Stimulated activated naive CD4-positive, alpha-beta T cell (primary cell): Measurements from ENCODE around the gene SLIT1.

Experiments used
- DNase-seq, 6 experiments: peaks; one replicate each; lab custom pipeline; 2025; lab: John Stamatoyannopoulos, UW

Gene SLIT1

DNA sequence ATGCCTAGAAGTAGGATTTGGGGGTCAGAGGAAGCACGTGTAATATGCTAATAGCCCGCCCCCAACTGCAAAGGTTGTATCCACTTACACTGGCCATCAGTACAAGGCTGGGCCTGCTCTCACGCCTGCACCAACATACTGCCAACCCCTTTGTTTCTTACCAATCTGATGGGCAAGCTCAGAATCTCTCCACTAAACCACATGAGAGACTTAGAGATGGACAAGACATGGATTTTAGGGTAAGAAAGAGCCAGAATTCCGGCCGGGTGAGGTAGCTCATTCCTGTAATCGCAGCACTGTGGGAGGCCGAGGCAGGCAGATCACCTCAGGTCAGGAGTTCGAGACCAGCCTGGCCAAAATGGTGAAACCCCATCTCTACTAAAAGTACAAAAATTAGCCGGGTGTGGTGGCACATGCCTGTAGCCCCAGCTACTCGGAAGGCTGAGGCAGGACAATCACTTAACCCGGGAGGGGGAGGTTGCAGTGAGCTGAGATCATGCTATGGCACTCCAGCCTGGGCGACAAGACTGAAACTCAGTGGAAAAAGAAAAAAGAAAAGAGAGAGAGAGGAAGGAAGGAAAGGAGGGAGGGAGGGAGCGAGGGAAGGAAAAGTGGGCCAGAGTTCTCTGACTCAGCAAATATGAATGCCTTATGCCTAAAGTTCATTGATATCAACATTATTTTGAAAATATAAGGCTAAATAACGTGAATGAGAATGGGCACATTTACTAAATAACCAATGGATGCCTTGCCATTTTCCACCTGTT lies 162.2 kb downstream of the SLIT1 start:
- no peak for DNase-seq

DNA sequence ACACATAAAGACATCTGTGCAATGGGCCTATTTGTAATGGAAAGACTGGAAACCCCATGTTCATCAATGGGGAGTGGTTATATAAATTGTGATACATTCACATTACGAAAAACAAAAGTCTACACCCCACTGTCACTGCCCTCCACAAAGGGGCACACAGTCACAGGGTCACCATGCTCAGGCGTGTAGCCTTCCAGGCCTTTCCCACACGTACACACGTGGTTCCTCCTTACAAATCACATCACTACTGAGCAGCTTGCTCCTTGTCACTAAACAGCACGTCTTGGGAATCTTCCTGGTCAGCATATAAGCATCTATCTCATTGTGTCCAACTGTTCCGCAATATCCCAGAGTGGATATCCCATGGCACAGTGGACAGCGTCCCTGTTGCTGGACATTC lies 163.1 kb downstream of the SLIT1 start:
- DNase-seq: no peak

DNA sequence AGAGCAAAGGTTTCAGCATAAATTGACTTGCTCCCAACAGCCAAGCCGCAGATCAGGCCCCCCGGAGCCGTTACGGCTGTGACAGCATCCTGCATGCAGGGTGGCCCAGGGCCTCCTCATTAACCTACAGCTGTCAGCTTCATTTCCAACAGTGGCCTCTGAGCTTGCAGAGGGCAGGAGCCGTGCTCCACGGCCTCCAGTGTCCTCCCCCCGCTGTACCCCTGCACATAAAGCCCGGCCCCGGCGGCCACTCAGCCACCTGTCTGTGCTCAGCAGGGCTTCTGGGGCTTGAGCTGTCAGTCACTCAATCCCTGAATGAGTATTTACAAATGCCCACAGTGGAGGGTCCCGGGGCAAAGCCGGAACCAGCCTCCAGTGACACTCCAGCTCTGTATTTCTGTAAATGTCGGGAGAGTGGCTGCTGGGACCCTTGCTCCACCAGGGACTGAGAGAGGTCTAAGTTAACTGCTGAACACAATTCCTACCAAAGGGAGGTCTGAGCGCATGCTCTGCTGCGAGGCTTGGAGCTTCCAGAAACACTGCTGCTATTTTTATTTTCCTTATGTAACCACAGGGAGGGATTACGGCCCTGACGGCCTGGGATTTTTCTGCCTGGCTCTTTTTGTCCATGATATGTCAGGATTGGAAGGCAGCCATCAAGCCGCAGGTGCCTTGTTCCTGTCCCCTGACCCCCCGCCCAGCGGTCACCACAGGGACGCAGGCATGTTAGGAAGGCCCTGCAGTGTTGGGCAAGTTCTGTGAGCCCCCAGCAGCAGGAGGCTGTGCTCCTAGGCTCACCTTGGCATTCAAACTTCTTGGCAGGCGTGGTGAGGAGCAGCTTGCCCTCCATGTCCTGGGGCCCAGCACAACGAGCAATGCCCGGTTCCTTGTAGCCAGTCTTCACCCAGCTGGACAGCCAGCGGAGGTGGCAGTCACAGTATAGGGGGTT lies 165.0 kb downstream of the SLIT1 start:
- DNase-seq: no peak

DNA sequence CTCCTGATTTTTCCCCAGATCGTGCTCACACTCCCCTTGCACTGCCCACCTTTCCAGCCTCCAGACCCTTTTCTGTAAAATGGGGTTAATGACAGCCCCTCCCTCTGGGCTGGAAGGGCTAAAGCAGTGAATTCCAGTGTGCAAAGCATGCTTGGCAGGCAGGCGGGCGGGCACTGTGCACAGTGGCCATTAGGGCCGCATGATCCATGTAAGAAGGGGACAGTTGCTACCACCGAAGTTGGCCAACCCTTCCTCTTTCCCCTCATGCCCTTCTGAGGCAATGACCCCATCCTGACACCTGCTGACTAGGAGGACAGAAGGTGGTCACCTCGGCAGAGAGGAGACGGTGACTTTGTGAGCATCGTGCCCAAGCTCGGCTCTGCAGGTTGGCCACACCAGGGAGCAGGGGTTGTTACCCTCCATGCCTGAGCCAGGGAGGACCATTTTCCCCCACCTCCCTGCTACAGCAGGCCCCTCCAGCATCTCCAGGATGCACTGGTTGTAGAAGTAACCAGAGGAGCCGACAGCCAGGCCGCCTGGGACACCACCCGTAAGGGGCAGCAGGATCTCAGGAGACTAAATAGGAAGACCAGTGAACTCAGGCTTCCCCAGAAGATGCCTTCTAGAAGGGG lies 166.4 kb downstream of the SLIT1 start:
- no peak for DNase-seq

DNA sequence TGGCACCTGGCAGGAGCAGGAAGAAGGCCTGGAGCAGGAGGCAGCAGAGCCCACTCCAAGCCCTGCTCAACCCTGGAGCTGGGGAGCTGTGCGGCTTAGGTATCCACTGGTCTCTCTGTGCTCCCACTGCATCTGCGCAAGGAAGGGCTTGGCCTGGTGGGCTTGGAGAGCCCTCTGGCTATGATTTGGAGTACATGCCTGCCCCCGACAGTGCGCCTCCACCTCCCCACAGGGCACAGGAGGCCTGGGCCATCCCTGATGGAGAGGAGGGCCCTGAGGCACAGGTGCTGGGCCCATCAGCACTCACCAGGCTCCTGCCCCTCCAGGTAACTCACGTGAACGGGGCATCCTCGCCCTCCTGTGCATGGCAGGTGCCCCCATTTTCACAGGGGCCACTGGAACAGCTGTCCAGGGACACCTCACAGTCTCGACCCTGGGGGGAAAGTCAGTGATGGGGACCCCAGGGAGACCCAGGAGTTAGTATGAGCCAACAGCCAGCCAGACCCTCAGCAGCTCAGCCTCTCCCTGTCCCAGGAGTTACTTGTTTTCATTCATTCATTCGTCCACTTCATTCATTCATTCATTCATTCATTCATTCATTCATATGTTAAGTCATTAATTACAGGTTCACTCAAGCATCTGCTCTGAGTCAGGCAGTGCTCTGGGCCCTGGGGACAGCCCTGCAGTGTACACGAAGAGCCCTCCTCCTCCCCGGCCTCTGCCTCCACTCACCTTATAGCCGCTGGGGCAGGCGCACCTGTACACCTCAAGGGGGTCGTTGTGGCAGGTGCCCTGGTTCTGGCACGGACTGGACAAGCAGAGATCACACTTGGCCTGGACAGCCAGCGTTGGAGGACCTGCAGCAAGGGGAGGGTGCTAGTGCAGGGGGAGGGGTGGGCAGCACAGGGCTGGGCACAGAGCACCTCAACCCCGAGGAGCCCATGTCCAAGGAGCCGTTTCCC lies 167.2 kb downstream of the SLIT1 start:
- DNase-seq: no peak

DNA sequence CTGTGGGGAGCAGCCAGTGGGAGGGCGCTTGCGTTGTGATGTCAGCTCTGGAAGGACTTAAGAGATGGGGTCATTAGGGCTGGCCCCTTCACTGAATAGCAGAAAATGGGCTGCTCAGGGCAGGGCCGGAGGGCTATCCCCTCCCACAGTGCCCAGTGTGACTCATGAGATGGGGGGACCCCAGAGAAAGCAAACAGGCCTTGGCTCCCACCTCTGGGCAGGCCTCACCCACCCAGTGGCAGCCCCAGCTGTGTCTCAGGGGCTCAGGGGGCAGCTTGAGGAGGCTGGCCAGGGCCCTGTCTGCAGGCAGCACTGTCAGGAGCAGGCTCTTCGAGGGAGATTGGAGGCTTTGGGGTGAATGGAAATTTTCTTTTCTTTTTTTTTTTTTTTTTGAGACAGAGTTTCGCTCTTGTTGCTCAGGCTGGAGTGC lies 168.3 kb downstream of the SLIT1 start:
- no peak for DNase-seq

DNA sequence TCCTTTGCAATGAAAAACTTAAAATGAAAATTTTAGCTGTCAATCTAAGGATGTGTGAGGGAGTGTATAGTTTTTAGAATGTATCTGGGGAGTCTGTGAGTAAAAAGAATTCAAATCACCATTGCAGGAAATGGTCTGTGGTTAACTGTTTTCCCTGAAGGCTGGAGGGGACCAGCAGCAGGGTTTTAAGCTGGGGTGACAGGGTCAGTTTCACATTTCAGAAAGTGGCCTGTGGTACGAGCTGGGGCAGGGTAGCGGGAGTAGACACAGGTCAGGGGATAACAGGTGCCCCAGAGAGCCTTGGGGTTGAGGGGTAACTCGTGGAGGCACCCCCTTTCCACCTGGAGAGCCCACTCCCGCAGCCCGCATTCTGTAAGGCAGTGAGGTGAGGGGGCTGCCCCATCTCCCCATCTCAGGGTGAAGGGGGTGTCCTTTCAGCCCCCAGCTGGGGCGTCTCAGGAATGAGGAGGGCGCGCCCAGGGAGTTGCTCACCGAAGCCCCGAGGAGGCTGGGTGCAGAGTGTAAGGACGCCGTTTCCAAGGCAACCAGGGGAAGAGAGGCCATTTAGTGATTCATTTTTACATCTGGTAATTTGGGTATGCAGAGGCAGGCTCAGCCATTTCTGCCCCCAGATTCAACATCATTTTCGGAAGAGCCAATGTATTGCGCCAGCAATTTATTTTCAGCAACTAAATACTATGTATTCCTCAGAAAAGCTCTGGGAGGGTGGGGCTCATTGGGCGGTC lies 168.9 kb downstream of the SLIT1 start:
- no peak for DNase-seq

DNA sequence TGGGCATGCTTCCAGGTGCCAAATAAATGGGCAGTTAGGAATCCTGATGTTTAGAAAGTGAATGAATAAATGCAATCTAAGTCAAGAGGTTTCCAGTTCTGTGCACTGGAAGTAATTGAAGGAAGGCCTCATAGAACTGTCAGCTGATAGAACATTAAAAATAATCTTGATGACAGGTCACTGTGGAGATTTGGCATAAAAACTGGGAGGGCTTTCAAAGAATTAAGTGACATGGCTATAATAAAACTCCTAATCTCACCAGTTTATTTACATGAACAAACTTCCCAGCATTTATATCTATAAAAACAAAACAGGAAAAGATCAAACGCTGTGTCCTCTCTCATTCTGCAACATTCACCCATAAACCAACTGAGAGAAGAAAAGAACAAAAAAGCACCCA lies 170.5 kb downstream of the SLIT1 start:
- DNase-seq: no peak

DNA sequence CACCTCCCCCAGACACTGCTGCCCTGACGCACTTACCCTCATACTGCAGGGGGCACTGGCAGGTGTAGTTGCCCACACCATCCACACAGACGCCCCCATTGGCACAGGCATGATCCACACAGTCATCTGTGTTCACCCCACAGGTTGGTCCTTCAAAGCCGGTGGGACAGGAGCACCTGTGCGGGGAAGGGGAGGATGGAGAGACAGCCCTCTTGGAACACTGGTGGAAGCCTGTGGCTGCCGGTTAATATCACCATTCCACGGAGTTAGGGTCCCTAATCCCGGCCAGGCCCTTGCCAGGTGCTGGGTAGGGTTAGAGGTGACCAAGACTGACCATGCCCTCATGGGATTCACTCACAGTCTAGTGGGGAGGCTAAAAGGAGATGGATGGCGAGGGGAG lies 171.8 kb downstream of the SLIT1 start:
- DNase-seq: no peak

DNA sequence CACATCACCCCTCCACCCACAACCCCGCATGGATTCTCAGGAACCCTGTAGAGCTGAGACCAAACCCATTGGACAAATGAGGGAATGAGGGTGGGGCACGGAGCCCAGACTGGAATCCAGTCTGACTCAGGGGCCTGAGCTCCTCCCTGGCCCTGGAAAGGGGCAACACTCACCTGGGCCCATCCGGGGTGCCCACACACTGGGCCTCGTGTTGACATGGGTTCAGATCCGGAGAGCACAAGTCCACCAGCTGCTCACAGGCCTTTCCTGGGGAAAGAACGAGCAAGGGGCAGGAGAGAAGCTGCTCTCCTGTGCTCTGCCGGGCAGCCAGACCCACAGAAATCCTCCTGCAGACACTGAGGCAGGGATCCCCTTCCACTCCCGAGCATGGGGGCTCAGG lies 172.2 kb downstream of the SLIT1 start:
- no peak for DNase-seq

DNA sequence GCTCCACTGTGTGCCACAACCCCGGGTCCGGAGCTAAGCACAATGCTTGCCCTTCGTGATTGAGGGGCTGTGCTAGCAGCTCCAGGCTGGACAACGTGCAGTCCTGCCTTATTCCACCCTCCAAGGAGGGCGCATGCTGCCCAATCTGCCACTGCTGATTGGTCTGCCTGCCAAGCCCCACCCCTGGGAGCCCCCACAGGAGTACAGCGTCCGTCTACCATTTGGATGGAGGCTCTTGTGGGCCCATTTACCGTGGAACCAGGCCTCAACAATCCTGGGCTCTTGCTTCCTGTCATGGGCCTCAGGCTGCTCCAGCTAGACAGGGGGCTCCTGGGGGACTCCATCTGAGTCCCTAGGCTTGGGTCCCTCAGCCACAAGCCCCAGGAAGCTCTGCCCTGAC lies 173.3 kb downstream of the SLIT1 start:
- no peak for DNase-seq

DNA sequence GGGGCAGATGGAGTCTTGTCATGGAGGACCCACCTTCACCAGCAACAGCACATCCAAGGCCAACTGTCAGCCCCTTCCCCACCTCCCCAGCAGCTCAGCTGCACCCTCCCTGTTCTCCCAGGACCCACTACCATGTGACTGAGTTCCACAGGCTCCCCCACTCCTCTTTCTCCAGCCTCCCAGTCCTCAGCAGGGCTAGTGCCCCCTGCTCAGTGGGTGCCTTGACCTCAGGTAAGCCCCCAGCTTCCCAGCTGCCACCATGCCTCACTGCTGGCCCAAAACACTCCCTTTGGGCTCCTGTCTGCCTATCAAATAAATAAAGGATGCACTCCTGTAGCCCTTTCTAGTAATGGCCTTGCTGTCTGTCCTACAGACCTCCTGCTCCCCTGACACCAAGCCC lies 174.4 kb downstream of the SLIT1 start:
- no peak for DNase-seq

DNA sequence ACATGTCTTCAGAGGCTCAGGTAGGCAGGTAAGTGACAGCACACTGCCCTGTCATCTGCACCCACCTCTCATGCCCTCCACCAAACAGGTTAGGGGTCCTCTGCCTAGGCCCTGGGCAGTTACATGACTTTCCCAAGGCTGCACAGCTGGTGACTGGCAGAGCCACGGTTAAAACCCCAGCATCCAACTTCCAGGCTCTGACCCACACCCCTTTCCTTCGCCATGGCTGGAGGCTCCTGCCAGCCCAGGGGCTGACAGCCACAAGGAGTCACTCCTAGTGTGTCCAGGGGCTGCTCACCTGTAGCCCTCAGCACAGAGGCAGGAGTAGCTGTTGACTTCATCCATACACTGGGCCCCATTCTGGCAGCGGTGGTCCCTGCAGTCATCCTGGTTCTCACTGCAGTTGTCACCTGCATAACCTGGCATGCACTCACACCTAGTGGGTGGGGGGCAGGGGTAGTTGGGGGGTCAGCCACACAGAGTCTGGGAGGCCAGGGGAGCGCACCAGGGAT lies 175.0 kb downstream of the SLIT1 start:
- DNase-seq: no peak

DNA sequence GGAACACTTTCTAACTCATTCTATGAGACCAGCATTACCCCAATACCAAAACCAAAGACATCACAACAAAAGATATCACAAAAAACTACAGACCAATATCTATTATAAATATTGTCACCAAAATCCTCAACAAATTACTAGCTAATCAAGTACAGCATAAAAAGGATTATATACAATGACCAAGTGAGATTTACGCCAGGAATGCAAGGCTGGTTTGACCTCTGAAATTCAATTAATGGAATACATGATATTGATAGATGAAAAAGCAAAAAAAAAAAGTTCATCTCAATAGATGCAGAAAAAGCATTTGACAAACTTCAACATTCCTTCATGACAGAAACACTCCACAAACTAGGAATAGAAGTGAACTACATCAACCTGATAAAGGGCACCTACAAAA lies 178.3 kb downstream of the SLIT1 start:
- DNase-seq: no peak

DNA sequence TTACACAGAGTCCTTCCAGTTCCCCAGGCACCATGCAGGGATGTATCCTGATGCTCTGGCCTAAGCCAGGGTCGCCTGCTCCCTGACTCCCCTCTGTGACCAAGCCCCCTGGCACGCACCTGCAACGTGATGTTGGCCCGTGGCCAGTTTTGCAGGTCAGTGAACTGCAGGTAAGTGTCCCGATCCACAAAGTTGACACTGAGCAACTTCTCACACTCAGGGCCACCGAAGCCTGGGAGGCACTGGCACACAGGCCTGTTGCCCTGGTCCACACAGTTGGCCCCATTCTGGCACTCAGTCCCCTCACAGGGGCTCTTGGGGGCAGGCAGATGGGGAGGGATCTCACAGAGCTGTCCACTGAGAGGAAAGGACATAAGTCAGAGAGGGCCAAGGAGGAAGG lies 179.4 kb downstream of the SLIT1 start:
- no peak for DNase-seq

DNA sequence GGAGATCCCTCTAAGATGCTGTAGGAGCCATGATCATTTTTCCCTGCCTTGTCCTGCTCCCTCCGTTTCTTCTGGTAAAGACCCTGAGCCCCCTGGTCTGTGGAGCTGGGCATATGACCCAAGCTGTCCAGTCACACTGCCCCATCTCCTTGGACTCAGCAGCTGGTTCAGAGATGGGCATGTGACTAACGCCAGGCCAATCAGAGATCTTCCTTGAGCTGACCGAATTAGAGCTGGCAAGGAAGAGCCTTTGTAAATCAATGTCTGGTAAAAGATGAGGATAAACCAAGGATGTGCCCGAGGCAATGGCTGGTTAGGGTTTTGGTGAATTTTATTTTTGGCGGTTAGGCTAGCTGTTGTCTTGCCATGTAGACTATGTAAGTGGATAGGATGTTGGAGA lies 180.4 kb downstream of the SLIT1 start:
- DNase-seq: no peak

DNA sequence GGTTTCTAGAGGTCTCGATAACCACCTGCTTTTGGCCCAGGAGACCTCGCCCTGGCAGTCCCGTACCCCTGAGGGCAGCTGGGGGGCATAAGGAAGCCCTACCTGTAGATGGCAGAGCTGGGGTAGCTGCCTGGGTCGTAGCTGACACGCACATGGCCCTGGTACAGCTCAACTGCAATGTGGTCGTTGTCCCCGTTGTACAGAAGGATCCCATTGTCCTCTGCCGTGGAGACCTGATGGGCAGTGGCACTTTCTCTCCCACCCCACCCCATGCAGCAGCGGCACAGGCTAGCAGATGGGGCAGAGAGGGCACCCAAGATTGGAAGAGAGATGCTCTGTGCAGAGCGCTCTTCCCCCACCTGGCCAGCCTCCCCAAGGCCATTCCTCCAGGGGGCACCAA lies 181.2 kb downstream of the SLIT1 start:
- no peak for DNase-seq

DNA sequence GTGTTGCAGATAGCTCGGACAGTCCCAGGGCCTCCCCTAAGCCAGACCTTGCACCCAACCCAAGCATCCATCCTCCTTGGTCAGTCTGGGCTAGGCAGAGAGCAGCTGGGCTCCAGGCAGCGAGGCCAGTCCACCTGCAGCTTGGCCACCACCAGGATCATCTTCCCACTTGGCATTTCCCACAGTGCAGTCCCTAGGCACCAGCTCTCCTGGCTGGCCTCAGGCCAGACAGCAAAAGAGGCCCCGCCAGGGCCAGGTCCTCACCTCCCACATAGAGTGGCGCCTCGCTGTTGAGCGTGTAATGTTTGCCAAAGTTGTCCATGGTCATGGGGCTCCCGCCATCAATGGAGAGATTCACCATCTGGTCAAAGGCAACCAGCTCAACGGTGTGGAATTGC lies 182.0 kb downstream of the SLIT1 start:
- DNase-seq: no peak

DNA sequence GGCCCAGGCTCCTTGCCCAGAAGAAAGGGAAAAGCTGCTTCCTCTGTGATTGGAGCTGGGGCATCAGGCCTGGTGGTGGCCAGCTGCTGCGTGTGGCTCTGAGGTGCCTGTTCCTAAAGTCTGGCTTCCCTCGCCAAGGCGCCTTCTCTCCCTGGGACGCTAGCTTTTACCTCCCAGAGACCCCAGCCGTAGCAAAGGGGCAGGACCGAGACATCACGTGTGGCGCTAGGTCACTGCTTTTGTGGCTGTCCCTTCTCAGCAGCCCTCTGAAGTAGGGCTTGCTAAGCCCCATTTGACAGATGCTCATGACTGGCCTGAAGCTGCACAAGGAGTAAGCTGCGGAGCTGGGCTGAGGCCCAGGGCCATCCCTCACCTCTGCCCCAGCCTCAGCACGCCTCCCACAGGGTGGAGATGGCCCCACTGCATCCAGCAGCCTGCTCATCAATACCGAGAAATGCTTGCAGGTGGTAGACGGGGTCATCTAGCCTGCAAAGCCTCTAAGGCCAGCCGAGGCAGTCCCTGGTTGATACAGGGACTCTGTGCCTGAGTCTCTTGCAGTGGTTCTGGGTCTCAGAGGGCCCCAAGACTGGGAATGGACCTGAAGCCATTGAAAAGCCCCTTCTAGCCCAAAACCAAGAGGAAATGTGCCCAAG lies 182.5 kb downstream of the SLIT1 start:
- DNase-seq: no peak

DNA sequence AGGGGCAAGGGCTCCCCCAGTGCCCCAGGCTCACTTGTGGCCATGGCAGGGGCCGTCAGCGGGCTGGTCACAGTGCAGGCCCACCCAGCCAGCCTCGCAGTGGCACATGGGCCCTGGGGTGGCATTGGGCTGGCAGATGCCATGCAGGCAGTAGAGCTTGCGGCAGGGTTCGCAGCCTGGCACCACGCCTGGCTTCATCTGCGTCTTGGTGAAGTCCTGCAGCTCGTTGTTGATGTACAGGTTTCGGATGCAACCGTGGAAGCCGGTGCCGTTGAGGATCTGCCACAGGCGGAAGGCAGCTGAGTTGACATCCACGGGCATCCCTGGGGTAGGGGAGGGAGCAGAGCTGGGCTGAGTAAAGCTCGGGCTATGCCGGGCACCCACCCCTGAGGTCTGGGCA lies 183.1 kb downstream of the SLIT1 start:
- DNase-seq: no peak
